ENCODE measurements around the gene UGGT2.
A peak's percentile ranks its signal among the peaks of the same experiment; 100 is the strongest.
"Not testable (repeated sequence)": the region's sequence is repeated elsewhere in the genome, so short reads cannot be mapped to it uniquely, and the experiment has no call there.

UGGT2 gene

DNA sequence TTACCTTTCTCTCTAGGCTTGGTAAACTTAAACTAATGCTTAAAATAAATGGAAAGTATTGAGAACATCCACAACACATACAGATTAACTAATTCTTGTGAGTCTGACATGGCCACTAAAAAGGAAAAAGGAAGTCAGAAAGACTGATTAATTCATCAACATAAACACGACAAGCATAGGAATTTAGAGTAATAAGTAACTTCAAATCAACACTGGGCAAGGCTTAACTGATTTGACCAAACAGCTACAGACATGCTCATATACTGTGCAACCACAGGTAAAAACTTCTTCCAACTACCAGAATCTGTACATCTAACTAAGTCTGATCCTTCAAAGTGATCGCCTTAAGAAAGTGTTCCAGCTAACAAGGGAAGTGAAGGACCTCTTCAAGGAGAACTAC lies 20.5 kb downstream of the UGGT2 start:
- Mint-ChIP-seq H3K4me3 (no peak overlapping the region), H3K27me3 (no peaks in the 10 kb centered on the region), H3K36me3 (no peaks in the 10 kb centered on the region), H3K27ac (no peak overlapping the region), H3K9me3 (peaks cover 3 to 7% of the 10 kb centered on the region in 2 donors), H3K4me1 (no peaks in the 10 kb centered on the region)
- DNase-seq (no peak), ATAC-seq (replicated peaks) (no peak)

DNA sequence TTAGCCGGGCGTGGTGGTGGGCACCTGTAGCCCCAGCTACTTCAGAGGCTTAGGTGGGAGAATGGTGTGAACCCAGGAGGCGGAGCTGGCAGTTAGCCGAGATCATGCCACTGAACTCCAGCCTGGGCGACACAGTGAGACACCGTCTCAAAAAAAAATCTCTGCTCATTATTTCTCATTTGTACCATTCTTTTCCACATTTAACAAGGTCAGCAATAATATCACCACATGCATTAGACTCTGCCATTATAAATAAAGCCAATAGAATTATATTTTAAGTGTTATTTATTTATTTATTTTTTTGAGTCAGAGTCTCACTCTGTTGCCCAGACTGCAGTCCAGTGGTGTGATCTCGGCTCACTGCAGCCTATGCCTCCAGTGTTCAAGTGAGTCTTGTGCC lies 24.2 kb downstream of the UGGT2 start:
- H3K27me3 Mint-ChIP-seq, result no peaks in the 10 kb centered on the region

DNA sequence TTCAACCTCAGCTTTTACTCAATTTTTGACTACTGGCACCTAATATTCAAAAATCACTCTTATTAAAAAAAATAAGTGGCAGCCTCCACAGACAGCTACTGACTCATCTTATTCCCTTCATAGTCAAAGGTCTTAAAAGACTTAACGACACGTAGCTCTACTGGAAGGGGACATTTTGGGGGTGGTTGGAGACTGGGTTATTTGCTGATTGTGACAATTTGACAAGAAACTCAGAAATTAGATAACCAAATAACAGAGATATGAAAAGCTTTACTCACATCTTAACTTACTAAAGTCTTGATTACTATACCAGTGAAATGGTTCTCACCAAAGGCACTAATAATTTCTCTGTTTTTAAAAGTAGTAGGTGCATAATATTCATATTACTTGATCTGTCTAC lies 25.7 kb downstream of the UGGT2 start:
- Mint-ChIP-seq H3K4me3 (no peak overlapping the region), H3K36me3 (no peaks in the 10 kb centered on the region), H3K27ac (no peak overlapping the region)

More for the DNA sequence above, 24.2 kb downstream of the UGGT2 start:
- no peak overlapping the region for H3K27ac Mint-ChIP-seq
- H3K9me3 Mint-ChIP-seq, result peaks cover 0 to 3% of the 10 kb centered on the region in 2 donors
- no peaks in the 10 kb centered on the region for H3K36me3 Mint-ChIP-seq
- no peak overlapping the region for H3K4me3 Mint-ChIP-seq
- DNase-seq (no peak), ATAC-seq (replicated peaks) (no peak)
- no peaks in the 10 kb centered on the region for H3K4me1 Mint-ChIP-seq

DNA sequence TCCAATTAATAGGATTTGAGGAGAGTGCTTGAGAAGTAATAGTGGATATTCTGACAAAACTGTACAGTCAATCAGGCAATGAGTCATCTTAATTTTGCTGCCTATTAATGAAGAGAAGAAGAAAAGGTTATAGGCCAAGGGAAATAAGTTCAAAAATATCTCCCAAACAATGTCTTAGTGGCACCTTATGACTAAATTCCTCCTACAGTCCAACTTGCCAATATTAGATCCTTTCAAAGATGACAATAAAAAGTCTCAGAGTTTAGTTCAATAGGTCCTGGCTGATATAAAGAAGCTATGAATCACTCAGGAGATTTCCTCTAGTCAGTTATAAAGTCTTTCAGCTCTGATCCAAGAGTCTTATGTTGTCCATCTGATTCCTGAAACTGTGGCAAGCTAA lies 27.9 kb downstream of the UGGT2 start:
- Mint-ChIP-seq H3K4me1 (no peaks in the 10 kb centered on the region), H3K27ac (no peak overlapping the region), H3K9me3 (no peaks in the 10 kb centered on the region), H3K27me3 (no peaks in the 10 kb centered on the region), H3K36me3 (no peaks in the 10 kb centered on the region), H3K4me3 (no peak overlapping the region)
- DNase-seq, result no peak
- no peak for ATAC-seq (replicated peaks)

More for the DNA sequence above, 25.7 kb downstream of the UGGT2 start:
- H3K27me3 Mint-ChIP-seq, result no peaks in the 10 kb centered on the region
- no peaks in the 10 kb centered on the region for H3K4me1 Mint-ChIP-seq
- DNase-seq, result no peak
- H3K9me3 Mint-ChIP-seq, result no peaks in the 10 kb centered on the region
- no peak for ATAC-seq (replicated peaks)

DNA sequence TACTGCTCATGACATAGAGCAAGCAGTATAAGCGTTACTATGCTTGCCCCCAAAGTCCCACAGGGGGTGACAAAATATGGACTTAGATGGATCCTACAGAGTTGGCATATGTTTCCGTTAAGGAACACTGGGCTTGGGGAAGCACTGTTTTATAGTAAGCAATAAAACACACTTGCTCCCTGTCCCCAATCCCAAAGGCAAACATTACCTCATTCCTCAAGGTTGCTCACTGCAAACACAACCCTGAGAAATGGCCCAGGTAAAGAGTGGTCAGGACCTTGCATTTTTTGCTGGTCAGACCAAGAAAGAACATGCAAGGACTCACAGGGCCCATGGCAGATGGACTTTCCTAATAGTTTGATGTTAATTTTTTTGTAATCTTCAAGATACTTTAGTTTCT lies 32.3 kb downstream of the UGGT2 start:
- peaks cover 4% of the 10 kb centered on the region in 2 donors for H3K9me3 Mint-ChIP-seq
- H3K4me3 Mint-ChIP-seq, result no peak overlapping the region
- H3K4me1 Mint-ChIP-seq, result no peaks in the 10 kb centered on the region
- no peaks in the 10 kb centered on the region for H3K36me3 Mint-ChIP-seq
- no peak overlapping the region for H3K27ac Mint-ChIP-seq
- no peaks in the 10 kb centered on the region for H3K27me3 Mint-ChIP-seq
- no peak for DNase-seq
- ATAC-seq (replicated peaks), result no peak

DNA sequence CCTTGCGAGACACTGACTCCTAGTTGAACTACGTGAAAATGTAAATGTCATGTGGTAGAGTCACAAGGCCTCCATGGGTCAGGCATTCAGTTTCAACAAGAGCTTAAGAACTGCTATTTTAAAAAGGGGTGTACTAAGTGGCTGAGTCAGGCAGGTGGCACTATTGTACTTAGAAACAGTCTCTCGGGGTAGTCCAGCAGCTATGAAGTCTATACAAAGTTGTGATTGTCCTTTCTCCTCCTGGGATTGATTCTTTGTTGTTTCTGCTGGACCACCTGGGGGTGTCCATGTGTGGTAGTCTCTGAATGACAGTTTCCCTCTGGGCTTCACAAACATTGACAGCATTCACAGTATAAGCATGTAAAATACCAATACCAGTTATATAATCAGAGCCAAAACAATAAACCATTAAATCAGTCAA lies 33.0 kb downstream of the UGGT2 start:
- H3K27ac Mint-ChIP-seq, result no peak overlapping the region
- peaks cover 6 to 7% of the 10 kb centered on the region in 2 donors for H3K9me3 Mint-ChIP-seq
- DNase-seq (no peak), ATAC-seq (replicated peaks) (peak; percentile 74 to 79)
- no peak overlapping the region for H3K4me3 Mint-ChIP-seq
- H3K27me3 Mint-ChIP-seq, result no peaks in the 10 kb centered on the region
- H3K36me3 Mint-ChIP-seq, result no peaks in the 10 kb centered on the region
- no peaks in the 10 kb centered on the region for H3K4me1 Mint-ChIP-seq

DNA sequence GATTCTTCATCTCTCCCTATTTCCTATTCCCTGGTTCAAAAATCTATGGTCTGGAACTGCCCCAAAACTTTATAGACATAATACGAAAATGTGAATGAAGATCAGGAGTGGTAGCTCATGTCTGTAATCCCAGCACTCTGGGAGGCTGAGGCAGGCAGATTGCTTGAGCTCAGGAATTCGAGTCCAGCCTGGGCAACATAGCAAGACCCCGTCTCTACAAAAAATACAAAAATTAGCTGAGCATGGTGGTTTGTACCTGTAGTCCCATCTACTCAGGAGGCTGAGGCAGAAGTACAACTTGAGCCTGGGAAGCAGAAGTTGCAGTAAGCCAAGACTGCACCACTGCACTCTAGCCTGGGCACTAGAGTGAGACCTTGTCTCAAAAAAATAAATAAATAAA lies 35.1 kb downstream of the UGGT2 start:
- H3K4me1 Mint-ChIP-seq, result no peaks in the 10 kb centered on the region
- H3K9me3 Mint-ChIP-seq, result peaks cover 6 to 7% of the 10 kb centered on the region in 2 donors
- no peak for ATAC-seq (replicated peaks)
- no peaks in the 10 kb centered on the region for H3K27me3 Mint-ChIP-seq
- no peak overlapping the region for H3K4me3 Mint-ChIP-seq
- DNase-seq, result no peak
- H3K36me3 Mint-ChIP-seq, result no peaks in the 10 kb centered on the region
- no peak overlapping the region for H3K27ac Mint-ChIP-seq

DNA sequence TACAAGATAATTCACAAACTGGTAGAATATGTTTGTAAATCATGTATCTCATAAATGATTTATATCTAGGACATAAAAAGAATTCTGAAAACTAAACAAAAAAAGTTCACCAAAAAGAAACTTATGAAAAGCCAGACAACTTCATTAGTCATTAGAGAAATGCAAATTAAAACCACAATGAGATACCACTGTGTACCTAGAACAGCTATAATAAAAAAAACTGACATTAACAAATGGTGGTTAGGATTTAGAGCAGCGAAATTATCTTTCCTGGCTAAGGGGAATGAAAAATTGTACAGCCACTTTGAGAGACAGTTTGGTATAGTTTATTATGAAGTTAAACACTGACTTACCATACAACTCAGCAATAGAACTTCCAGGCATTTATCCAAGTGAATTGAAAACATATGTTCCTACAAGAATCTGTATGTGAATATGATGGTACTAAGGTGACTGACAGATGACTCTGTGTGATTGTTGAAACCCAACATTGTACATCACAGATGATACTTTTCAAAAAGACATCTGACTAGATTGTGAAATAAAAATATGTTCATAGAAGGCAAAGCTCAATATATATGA lies 41.8 kb downstream of the UGGT2 start:
- H3K4me1 Mint-ChIP-seq, result no peaks in the 10 kb centered on the region
- no peak overlapping the region for H3K4me3 Mint-ChIP-seq
- peaks cover 10 to 12% of the 10 kb centered on the region in 2 donors for H3K9me3 Mint-ChIP-seq
- ATAC-seq (replicated peaks) (no peak), DNase-seq (no peak)
- H3K27me3 Mint-ChIP-seq, result no peaks in the 10 kb centered on the region
- no peak overlapping the region for H3K27ac Mint-ChIP-seq
- H3K36me3 Mint-ChIP-seq, result no peaks in the 10 kb centered on the region

DNA sequence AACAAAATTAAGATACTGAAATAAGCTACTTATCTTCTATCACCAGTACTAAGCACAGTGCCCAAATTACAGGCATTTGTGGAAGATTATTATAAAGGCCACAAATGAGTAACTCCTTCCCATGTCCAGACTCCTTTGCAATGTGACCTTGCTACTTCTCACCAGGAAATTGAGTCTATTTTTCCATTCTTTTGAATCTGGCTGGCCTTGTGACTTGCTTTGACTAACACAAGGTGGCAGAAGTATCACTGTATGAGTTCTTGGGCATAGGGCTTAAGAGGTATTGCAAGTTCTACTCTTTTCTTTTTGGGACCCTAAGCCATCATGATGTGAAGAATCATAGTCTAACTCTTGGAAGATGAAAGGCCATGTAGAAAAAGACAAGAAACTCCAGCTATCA lies 49.9 kb downstream of the UGGT2 start:
- Mint-ChIP-seq H3K36me3 (no peaks in the 10 kb centered on the region), H3K4me3 (no peak overlapping the region), H3K27ac (no peak overlapping the region), H3K4me1 (no peaks in the 10 kb centered on the region), H3K9me3 (peaks cover 4% of the 10 kb centered on the region in 2 donors), H3K27me3 (no peaks in the 10 kb centered on the region)
- peak in 1 of 2 donors; percentile 12 for ATAC-seq (replicated peaks)
- DNase-seq, result no peak

DNA sequence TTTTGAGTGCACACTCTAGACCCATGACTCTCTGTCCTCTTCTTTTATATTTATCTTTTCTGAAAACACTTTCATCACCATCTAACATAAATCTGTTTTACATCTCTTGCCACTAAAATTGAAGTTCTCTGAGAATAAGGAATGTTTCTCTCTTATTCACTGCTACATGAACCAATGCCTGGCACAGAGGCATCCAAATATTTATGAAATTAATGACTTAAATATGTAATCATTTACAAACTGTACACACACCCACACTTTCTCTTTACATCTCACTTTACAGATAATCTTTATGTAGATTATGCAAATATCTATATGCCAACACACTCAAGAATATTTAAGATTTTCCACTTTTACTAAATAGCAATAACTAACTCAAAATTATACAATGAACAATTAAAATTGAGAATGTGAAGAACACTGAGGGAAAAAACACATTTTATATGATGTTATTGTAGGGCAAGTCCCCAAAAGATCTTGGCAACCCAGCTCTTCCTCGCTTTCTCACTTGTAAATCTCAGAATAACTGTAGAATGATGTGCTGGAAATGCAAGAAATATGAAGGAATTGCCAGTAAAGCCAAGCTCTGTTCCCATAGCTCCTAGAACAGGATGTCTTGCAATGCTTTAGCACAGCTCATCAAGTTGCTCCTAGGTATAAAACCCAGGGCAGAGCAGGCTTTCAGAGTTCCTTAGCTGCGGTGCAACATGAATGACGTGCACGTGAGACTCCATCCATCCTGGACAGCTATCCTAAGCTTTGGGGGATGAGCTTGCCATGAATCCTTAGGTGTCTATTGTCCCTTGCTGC lies 50.7 kb downstream of the UGGT2 start:
- no peak for DNase-seq
- Mint-ChIP-seq H3K4me3 (no peak overlapping the region), H3K36me3 (no peaks in the 10 kb centered on the region), H3K27me3 (no peaks in the 10 kb centered on the region), H3K27ac (no peak overlapping the region), H3K9me3 (peaks cover 0 to 4% of the 10 kb centered on the region in 2 donors), H3K4me1 (no peaks in the 10 kb centered on the region)
- no peak for ATAC-seq (replicated peaks)

DNA sequence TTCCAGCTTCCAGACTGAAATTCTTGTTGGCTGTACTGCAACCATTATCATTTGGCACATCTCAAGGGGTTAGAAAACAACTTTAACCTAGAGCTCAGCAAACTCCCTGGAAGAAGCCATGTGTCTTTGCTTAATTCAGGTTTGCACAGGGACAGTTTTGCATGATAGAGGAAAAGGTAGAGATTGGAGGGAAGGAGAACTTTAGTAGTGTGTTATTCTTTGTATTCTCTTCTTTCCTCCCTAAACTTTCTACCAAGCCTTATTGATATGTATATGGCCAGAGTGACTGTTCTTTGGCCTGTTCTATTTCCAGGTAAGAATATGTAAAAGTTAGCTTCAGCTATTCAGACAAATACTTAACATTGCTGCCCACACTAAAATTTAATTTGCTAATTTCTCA lies 53.1 kb downstream of the UGGT2 start:
- H3K9me3 Mint-ChIP-seq, result no peaks in the 10 kb centered on the region
- DNase-seq (no peak), ATAC-seq (replicated peaks) (no peak)
- H3K36me3 Mint-ChIP-seq, result no peaks in the 10 kb centered on the region
- H3K4me1 Mint-ChIP-seq, result no peaks in the 10 kb centered on the region
- no peaks in the 10 kb centered on the region for H3K27me3 Mint-ChIP-seq
- H3K4me3 Mint-ChIP-seq, result no peak overlapping the region
- H3K27ac Mint-ChIP-seq, result no peak overlapping the region

DNA sequence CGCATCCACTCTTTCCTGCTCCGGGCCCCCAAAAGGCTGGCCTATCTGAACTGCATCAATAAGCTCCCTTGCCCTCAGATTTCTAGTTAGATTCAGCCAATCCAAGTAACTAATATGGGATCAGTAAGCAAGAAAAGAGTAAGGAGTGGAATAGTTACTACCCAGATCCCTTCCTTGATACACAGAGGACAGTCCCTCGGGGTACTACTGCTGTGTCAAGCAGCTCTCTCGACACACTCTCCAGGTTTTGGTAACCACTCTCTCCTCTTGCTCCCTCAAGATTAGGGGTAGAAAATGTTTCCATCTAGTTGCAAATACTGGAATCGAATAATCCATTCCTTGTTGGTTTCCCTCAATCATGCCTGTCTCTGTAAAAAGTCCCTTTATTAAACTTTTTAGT lies 65.4 kb downstream of the UGGT2 start:
- H3K4me3 Mint-ChIP-seq, result no peak overlapping the region
- no peaks in the 10 kb centered on the region for H3K9me3 Mint-ChIP-seq
- no peaks in the 10 kb centered on the region for H3K36me3 Mint-ChIP-seq
- H3K27me3 Mint-ChIP-seq, result no peaks in the 10 kb centered on the region
- DNase-seq, result no peak
- H3K27ac Mint-ChIP-seq, result no peak overlapping the region
- no peak for ATAC-seq (replicated peaks)
- H3K4me1 Mint-ChIP-seq, result no peaks in the 10 kb centered on the region

DNA sequence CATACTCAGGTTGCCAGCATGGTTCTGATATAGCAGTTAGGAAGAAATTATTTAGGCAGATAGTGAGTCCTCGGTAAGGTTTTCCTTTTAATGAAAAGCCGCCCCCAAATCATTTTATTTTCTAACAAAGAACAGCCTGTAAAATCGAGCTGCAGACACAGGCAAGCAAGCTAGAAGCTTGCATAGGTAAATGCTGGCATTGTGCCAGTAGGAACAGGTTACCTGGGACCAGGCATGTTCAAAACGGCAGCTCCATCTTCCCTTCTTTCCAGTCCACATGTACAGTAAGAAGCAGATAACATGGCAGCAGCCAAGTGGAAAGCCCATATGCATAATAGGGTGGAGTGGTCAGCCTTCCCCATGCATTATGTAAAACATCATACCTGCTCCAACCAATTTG lies 71.1 kb downstream of the UGGT2 start:
- no peaks in the 10 kb centered on the region for H3K27me3 Mint-ChIP-seq
- no peak overlapping the region for H3K4me3 Mint-ChIP-seq
- ATAC-seq (replicated peaks) (no peak), DNase-seq (no peak)
- no peaks in the 10 kb centered on the region for H3K4me1 Mint-ChIP-seq
- H3K9me3 Mint-ChIP-seq, result peaks cover 0 to 1% of the 10 kb centered on the region in 2 donors
- no peak overlapping the region for H3K27ac Mint-ChIP-seq
- H3K36me3 Mint-ChIP-seq, result no peaks in the 10 kb centered on the region

DNA sequence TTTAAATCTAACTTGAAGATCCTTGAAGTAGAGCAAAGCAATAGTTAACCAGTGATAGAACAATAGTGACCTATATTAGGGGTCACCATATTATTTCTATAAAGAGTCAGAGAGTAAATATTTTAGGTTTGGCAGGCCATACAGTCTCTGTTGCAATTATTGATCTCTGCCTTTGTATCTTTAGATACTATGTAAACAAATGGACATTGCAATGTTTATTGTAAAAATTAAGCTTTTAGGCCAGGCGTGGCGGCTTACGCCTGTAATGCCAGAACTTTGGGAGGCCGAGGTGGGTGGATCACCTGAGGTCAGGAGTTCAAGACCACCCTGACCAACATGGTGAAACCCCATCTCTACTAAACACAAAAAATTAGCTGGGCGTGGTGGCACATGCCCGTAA lies 80.5 kb downstream of the UGGT2 start:
- H3K4me1 Mint-ChIP-seq; H3K4me3 Mint-ChIP-seq; H3K27ac Mint-ChIP-seq; H3K36me3 Mint-ChIP-seq; ATAC-seq (replicated peaks); H3K27me3 Mint-ChIP-seq; DNase-seq: not testable (repeated sequence)
- H3K9me3 Mint-ChIP-seq, result peaks cover 6 to 13% of the 10 kb centered on the region in 2 donors

DNA sequence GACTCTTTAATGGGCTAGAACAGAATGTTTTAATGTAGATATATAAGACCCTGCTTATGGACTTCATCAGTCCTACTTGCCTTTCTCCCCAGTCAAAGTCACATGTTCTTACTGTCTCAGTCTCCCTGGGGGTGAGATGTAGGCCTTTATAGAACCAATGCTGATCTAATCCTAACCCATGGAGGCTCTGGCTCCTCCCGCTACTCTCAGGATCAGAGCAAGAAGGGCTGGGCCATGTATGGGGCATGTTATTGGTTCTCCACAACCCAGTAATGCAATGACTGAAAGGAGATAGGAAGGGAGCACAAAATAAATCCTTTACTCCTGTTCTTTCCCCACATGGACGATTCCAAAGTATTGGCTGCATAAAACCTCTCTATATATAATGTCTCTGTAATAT lies 82.3 kb downstream of the UGGT2 start:
- DNase-seq (no peak), ATAC-seq (replicated peaks) (no peak)
- Mint-ChIP-seq H3K36me3 (no peaks in the 10 kb centered on the region), H3K27ac (no peak overlapping the region), H3K4me1 (no peaks in the 10 kb centered on the region), H3K27me3 (no peaks in the 10 kb centered on the region), H3K9me3 (peaks cover under 1 to 1% of the 10 kb centered on the region in 2 donors), H3K4me3 (no peak overlapping the region)

Measured in stimulated activated naive B cell treated with anti-CD40 and anti-IgM and Interleukin-4, amounts not matched to agents 10 μg/mL and 1 μg/mL and 100 μg/mL, for 72 hours (primary cell).